Prostate gland (tissue), 2 donors: ENCODE data around the gene LPIN1. TPM values are rescaled to one million over a fixed set of nuclear protein-coding genes. Genes with fewer than 3 reads are reported as not detected.
"Not testable (repeated sequence)": the region's sequence is repeated elsewhere in the genome, so short reads cannot be mapped to it uniquely, and the experiment has no call there.

Experiments used
- DNase-seq: peaks from one replicate; pipeline ENCODE4 v3.0.0-alpha.2; 2019; ENCODE audit warnings: low spot score
- H3K27ac ChIP-seq, 2 donors: fragments of 200-600 bp; sonication (generic); 2 replicates each; pipeline ENCODE4 v1.5.1; 2017 to 2019
- H3K27me3 ChIP-seq: fragments of 200-600 bp; sonication (generic); replicated peaks from 2 replicates; pipeline ENCODE4 v1.5.1; 2019; ENCODE audit not compliant: insufficient read depth
- H3K36me3 ChIP-seq, 2 donors: fragments of 200-600 bp; sonication (generic); 1 replicate in 1 of 2; 2 replicates in 1 of 2; pipeline versions ENCODE4 v1.5.1 to v1.8.1; 2017 to 2019
- H3K4me1 ChIP-seq: fragments of 200-600 bp; sonication (generic); replicated peaks from 2 replicates; pipeline ENCODE4 v1.5.1; 2019
- H3K4me3 ChIP-seq, 2 donors: fragments of 200-600 bp; sonication (generic); 2 replicates each; pipeline ENCODE4 v1.5.1; 2017 to 2019
- H3K9me3 ChIP-seq: fragments of 200-600 bp; sonication (generic); 2 replicates; pipeline ENCODE4 v1.5.1; 2017
- POLR2A ChIP-seq: fragments of 450-650 bp; IDR thresholded peaks from one replicate; pipeline ENCODE4 v1.6.1; 2016; ENCODE audit warnings: antibody characterized with exemption, mild to moderate bottlenecking
- POLR2AphosphoS5 ChIP-seq: sonication (generic); formaldehyde crosslinking; IDR thresholded peaks from one replicate; pipeline ENCODE4 v1.6.1; 2017; ENCODE audit warnings: antibody characterized with exemption
- WGBS: methylation state at CpG from one replicate; pipeline ENCODE4 v1.1.5; 2018; 5-methylcytosine and 5-hydroxymethylcytosine counted together
- intact Hi-C: fragments of 100-400 bp; cut with DNase I; formaldehyde crosslinking; loops from one replicate; pipeline ENCODE4 v1.14.2; 2022
- total RNA-seq, 2 donors: library from RNA; depleted of rRNA; stranded (reverse); fragments of >200 nt; gene quantifications; one replicate each; pipeline ENCODE4 v1.1.0, GENCODE V29; 2016
- TF ChIP-seq, protein P1 (sequence below), 4 experiments: fragments of 200-600 bp in 2 of 4; fragments of 450-650 bp in 2 of 4; sonication (generic) in 2 of 4; IDR thresholded peaks; 1 replicate in 3 of 4; 2 replicates in 1 of 4; pipeline ENCODE4 v1.5.1; 2016 to 2019; ENCODE audit warnings: antibody characterized with exemption in 4 of 4, mild to moderate bottlenecking in 2 of 4, moderate library complexity in 2 of 4

Gene LPIN1
- total RNA-seq, 2 donors from 2014 or later, result 18.2 to 57.1 TPM

DNA sequence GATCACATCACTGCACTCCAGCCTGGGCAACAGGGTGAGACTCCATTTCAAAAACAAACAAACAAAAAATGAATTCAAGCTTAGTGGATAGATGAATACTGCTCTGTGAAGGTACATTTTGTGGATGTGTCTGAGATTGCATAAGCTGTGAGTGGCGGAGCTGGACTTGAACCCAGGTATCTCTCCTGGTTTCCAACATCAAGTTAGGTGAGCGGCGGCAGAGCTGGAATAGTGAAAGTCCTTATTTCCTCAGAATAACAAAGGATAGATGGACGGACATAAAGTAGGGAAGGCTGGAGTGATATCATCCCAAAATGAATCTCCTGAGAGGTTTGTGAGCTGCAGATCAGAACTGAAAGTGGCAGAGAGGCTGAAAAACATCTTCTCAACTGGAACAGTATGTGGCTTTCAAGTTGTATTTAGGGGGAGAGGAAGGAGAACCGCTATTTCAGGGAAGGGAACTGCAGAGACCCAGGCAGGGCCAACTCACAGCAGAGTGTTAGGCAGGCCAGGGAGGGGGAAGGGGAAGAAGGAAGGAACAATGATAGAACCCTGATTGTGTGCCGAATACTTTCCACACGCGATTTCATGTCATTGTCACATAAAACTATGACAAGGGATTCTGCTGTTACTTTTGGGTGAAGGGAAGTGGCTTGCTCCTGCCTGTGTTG lies 106.2 kb downstream of the LPIN1 start:
- Histone ChIP-seq H3K27me3 (no peaks in the 10 kb centered on the region), H3K36me3 (no peaks in the 10 kb centered on the region), H3K9me3 (no peaks in the 10 kb centered on the region), H3K27ac (no peak overlapping the region), H3K4me1 (no peaks in the 10 kb centered on the region), H3K4me3 (no peak overlapping the region)
- DNase-seq, result no peak
- intact Hi-C loops, result no loop called here
- WGBS, result 81% methylated on average over 8 of the region's 8 CpGs
- no peak for TF ChIP-seq POLR2A
- TF ChIP-seq, protein P1, sequence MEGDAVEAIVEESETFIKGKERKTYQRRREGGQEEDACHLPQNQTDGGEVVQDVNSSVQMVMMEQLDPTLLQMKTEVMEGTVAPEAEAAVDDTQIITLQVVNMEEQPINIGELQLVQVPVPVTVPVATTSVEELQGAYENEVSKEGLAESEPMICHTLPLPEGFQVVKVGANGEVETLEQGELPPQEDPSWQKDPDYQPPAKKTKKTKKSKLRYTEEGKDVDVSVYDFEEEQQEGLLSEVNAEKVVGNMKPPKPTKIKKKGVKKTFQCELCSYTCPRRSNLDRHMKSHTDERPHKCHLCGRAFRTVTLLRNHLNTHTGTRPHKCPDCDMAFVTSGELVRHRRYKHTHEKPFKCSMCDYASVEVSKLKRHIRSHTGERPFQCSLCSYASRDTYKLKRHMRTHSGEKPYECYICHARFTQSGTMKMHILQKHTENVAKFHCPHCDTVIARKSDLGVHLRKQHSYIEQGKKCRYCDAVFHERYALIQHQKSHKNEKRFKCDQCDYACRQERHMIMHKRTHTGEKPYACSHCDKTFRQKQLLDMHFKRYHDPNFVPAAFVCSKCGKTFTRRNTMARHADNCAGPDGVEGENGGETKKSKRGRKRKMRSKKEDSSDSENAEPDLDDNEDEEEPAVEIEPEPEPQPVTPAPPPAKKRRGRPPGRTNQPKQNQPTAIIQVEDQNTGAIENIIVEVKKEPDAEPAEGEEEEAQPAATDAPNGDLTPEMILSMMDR (IDR thresholded peaks at IDR 0.05), result no peak
- TF ChIP-seq POLR2AphosphoS5, result no peak

DNA sequence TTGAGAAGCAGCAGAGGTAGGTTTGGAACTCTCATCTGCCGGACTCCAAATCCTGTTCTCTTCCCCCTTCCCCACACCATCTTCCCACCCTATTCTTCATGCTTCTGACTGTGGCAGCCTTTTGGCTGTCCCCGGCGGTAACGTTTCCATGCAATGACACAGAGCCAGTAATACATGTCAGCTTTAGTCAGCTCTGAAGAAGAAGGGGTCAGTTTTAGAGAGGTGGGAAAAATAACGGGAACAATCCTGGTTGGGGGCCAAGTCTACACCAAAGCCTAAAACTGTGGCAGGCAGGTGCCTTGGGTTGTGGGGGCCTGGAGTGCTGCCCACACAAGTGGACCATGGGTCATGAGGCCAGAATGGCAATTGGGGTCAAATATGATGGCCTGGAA lies 106.8 kb downstream of the LPIN1 start:
- Histone ChIP-seq H3K4me1 (no peaks in the 10 kb centered on the region), H3K36me3 (no peaks in the 10 kb centered on the region), H3K27ac (no peak overlapping the region), H3K4me3 (no peak overlapping the region), H3K27me3 (no peaks in the 10 kb centered on the region), H3K9me3 (no peaks in the 10 kb centered on the region)
- TF ChIP-seq POLR2AphosphoS5 (no peak), POLR2A (no peak)
- TF ChIP-seq, protein P1 (IDR thresholded peaks at IDR 0.05), result no peak
- intact Hi-C loops, result no loop called here
- no peak for DNase-seq
- 90% methylated on average over 5 of the region's 5 CpGs for WGBS

DNA sequence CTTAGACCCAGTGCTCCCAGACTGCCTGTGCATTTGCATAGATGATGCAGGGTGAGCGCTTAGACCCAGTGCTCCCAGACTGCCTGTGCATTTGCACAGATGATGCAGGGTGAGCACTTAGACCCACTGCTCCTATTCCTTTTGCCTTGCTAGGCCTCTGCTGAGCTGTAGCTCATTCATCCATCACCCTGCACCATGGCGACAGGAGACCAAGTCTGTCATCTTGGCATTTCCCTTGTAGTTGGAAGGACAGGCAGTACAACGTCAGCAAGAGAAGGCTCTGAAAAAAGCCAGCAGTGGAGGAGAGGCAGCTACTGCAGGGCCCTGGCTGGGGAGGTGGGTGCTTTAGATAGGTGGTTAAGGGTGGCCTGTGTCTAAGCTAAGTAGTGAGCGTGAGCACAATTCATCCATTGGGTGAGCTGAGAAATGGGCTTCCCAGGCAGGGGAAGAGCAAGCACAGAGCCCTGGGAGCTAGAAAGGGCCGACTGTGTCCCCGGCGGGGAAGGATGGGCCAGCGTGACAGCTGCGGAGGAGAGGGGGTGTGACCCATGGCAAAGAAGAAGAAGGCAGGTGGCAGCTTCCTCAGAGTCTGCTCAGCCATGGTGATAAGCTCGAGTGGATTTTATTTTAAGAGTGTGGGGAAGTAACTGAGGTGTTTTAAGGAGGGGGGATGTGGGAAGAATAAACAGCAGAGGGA lies 108.8 kb downstream of the LPIN1 start:
- H3K4me1 ChIP-seq, result no peaks in the 10 kb centered on the region
- no peak overlapping the region for H3K4me3 ChIP-seq
- no peak overlapping the region for H3K27ac ChIP-seq
- intact Hi-C loops, result no loop called here
- no peaks in the 10 kb centered on the region for H3K9me3 ChIP-seq
- 79% methylated on average over 10 of the region's 10 CpGs for WGBS
- no peaks in the 10 kb centered on the region for H3K36me3 ChIP-seq
- no peaks in the 10 kb centered on the region for H3K27me3 ChIP-seq
- no peak for DNase-seq
- no peak for TF ChIP-seq POLR2A
- TF ChIP-seq, protein P1 (IDR thresholded peaks at IDR 0.05), result no peak
- no peak for TF ChIP-seq POLR2AphosphoS5

DNA sequence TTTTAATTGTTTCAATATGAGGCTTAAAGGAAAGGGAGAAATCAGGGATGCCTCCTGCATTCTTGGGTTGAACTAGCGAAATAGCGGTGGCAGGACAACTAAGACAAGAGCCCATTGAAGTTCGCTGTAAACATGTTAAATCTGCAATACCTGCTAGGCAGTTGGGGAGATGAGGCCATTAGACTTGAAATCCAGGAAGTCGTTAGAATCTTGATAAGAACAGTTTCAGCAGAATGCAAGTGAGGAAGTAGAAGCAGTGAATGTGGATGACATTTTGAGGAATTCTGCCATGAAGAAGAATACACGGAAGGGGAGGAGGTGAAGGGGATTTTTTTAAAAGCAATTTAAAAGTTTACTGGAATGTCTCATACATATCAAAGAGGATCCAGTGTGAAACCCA lies 109.7 kb downstream of the LPIN1 start:
- Histone ChIP-seq H3K27me3 (no peaks in the 10 kb centered on the region), H3K4me1 (no peaks in the 10 kb centered on the region), H3K36me3 (no peaks in the 10 kb centered on the region), H3K9me3 (no peaks in the 10 kb centered on the region), H3K27ac (no peak overlapping the region), H3K4me3 (no peak overlapping the region)
- WGBS, result 72% methylated on average over 5 of the region's 5 CpGs
- intact Hi-C loops, result no loop called here
- no peak for DNase-seq
- TF ChIP-seq, protein P1 (IDR thresholded peaks at IDR 0.05), result no peak
- TF ChIP-seq POLR2A (no peak), POLR2AphosphoS5 (no peak)

DNA sequence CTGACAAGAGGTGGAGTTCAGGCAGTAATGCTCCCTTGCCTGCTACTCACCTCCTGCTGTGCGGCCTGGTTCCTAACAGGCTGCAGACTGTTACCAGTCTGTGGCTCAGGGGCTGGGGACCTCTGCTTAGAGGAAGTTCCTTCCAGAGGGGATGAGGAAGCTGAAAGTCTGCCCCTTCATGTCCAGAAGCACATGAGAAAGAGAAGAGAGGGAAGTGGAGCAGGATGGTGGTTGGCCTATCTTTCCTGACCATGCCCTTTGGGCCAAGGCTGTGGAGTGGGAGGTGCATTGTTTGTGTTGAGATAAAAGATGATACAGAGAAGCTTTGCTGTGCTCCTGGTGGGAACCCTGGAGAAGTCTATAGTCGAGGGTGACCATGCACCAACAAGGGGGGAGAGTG lies 112.5 kb downstream of the LPIN1 start:
- no peak overlapping the region for H3K27ac ChIP-seq
- DNase-seq, result no peak
- no peaks in the 10 kb centered on the region for H3K27me3 ChIP-seq
- no peaks in the 10 kb centered on the region for H3K4me1 ChIP-seq
- intact Hi-C loops, result no loop called here
- TF ChIP-seq POLR2AphosphoS5 (no peak), POLR2A (no peak)
- TF ChIP-seq, protein P1 (IDR thresholded peaks at IDR 0.05), result no peak
- 96% methylated on average over 2 of the region's 2 CpGs for WGBS
- H3K36me3 ChIP-seq, result no peaks in the 10 kb centered on the region
- no peaks in the 10 kb centered on the region for H3K9me3 ChIP-seq
- no peak overlapping the region for H3K4me3 ChIP-seq

DNA sequence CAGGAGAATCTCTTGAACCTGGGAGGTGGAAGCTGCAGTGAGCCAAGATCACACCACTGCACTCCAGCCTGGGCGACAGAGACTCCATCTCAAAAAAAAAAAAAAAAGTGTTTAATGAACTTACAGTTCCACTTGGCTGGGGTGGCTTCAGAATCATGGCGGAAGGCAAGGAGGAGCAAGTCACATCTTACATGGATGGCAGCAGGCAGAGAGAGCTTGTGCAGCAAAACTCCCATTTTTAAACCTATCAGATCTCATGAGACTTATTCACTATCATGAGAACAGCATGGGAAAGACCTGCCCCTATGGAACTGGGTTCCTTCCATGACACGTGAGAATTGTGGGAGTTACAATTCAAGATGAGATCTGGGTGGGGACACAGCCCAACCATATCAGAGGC lies 113.5 kb downstream of the LPIN1 start:
- H3K27me3 ChIP-seq, H3K9me3 ChIP-seq, DNase-seq, H3K4me1 ChIP-seq, H3K4me3 ChIP-seq, H3K27ac ChIP-seq, H3K36me3 ChIP-seq: not testable (repeated sequence)
- 100% methylated on average over 3 of the region's 3 CpGs for WGBS
- intact Hi-C loops, result loop anchor here (5.0 to 10.0 kb wide), 2 partner anchors 857 to 1075 kb away; partner anchors contain the start of gene TRIB2
